Fibroblast of the aortic adventitia (primary cell): Measurements from ENCODE around the gene PPP1R26. TPM values are rescaled to one million over a fixed set of nuclear protein-coding genes. Genes with fewer than 3 reads are reported as not detected.
A peak's percentile ranks its signal among the peaks of the same experiment; 100 is the strongest.

ENCODE experiments used
- DNase-seq: peaks from one replicate; pipeline ENCODE4 v3.0.0-alpha.2; 2010; ENCODE audit warnings: low read depth
- H3K4me3 ChIP-seq: 2 replicates; pipeline ENCODE4 v1.5.1; 2011; ENCODE audit warnings: low read depth, mild to moderate bottlenecking, control low read depth, low read length, moderate library complexity
- total RNA-seq: library from RNA; depleted of rRNA; stranded (reverse); fragments of >200 nt; gene quantifications from 2 replicates; pipeline ENCODE4 v1.2.3, GENCODE V29; 2012; ENCODE audit warnings: low replicate concordance
- TF ChIP-seq, protein P1 (sequence below): IDR thresholded peaks from 2 replicates; pipeline ENCODE4 v1.5.1; 2011; ENCODE audit warnings: mild to moderate bottlenecking, low read length, control low read depth, inconsistent platforms; ENCODE audit not compliant: insufficient read depth

PPP1R26 gene
- total RNA-seq, 1 donor: 2.8 TPM

GRCh38 chr9:135480071-135480939, 723 bp downstream of the PPP1R26 start:
- TF ChIP-seq, protein P1, sequence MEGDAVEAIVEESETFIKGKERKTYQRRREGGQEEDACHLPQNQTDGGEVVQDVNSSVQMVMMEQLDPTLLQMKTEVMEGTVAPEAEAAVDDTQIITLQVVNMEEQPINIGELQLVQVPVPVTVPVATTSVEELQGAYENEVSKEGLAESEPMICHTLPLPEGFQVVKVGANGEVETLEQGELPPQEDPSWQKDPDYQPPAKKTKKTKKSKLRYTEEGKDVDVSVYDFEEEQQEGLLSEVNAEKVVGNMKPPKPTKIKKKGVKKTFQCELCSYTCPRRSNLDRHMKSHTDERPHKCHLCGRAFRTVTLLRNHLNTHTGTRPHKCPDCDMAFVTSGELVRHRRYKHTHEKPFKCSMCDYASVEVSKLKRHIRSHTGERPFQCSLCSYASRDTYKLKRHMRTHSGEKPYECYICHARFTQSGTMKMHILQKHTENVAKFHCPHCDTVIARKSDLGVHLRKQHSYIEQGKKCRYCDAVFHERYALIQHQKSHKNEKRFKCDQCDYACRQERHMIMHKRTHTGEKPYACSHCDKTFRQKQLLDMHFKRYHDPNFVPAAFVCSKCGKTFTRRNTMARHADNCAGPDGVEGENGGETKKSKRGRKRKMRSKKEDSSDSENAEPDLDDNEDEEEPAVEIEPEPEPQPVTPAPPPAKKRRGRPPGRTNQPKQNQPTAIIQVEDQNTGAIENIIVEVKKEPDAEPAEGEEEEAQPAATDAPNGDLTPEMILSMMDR: no peak
- H3K4me3 ChIP-seq: peak overlapping the region; percentile 77
- DNase-seq: no peak

DNA sequence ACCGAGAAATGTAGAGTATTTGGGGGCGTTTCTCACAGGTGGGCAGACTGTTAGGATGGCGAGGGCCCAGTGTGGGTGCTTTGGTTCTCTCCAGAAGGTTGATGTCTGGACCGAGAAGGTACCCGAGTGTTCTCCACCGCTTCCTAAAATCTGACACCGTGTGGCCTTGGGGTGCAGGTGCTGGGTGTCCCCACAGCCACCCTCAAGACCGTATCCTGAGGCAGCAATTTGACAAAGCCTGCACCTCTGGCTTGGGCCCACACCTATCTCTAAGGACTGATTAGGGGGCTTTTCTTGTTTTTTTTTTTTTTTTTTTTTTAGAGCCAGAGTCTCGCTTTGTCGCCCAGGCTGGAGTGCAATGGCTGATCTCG, 1.3 kb downstream of the PPP1R26 start:
- peak overlapping the region; percentile 77 for H3K4me3 ChIP-seq
- no peak for DNase-seq
- TF ChIP-seq, protein P1: no peak

GRCh38 chr9:135482015-135482754, 2.6 kb downstream of the PPP1R26 start:
- no peak overlapping the region for H3K4me3 ChIP-seq
- TF ChIP-seq, protein P1: no peak
- no peak for DNase-seq

DNA sequence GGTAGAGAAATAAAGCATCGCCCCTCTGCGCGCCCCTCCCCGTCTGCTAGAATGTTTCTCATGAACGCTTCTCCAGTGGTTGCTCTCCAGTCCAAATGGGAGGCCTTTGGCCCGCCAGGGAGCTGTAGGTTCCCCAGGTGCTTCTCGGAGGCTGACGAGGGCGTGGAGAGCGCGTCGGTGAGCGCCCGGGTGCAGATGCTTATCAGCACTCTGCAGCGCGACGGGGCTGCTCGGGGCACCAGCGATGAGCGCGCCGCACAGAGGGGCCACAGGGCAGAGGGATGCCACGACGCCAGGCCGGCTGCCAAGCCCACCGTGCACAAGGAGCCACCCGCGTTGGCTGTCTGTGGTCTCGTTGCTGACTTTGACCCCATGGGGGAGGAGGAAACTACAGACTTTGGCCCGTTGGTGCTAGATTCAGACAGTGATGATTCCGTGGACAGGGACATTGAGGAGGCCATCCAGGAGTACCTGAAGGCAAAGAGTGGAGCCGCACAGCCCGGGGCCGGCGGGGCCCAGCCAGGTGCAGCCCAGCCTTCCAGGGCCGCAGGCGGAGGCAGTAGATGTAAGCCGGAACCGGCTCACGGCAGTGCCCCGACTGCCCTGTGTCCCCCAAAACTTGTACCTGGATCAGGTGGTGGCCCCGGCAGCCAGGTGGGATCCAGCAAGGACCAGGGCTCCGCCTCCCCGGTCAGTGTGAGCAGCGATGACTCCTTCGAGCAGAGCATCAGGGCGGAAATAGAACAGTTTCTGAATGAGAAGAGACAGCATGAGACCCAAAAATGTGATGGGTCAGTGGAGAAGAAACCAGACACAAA, 5.1 kb downstream of the PPP1R26 start:
- no peak for DNase-seq
- TF ChIP-seq, protein P1: no peak
- H3K4me3 ChIP-seq: no peak overlapping the region

GRCh38 chr9:135485385-135485784, 5.8 kb downstream of the PPP1R26 start:
- TF ChIP-seq, protein P1: no peak
- no peak overlapping the region for H3K4me3 ChIP-seq
- DNase-seq: no peak

DNA sequence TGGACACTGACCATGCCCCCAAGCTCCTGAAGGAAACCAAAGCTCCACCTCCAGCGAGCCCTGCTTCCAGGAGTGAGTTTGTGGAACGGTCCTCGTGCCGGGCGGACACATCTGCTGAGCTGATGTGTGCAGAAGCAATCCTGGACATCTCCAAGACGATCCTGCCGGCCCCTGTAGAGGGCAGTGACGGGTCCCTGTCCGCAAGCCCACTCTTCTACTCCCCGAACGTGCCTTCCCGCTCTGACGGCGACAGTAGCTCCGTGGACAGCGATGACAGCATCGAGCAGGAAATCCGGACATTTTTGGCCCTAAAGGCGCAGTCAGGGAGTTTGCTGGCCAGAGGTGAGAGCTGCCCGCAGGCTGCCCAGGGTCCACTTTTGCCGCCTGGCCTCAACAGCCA, 6.2 kb downstream of the PPP1R26 start:
- TF ChIP-seq, protein P1: no peak
- no peak for DNase-seq

More for the DNA sequence above, 6.2 kb downstream of the PPP1R26 start:
- H3K4me3 ChIP-seq: no peak overlapping the region
